ENCODE measurements around the gene YJEFN3. TPM values are rescaled to one million over a fixed set of nuclear protein-coding genes. Genes with fewer than 3 reads are reported as not detected.

YJEFN3 gene
- total RNA-seq, 1 experiment from 2014 or later: 6.1 TPM

DNA sequence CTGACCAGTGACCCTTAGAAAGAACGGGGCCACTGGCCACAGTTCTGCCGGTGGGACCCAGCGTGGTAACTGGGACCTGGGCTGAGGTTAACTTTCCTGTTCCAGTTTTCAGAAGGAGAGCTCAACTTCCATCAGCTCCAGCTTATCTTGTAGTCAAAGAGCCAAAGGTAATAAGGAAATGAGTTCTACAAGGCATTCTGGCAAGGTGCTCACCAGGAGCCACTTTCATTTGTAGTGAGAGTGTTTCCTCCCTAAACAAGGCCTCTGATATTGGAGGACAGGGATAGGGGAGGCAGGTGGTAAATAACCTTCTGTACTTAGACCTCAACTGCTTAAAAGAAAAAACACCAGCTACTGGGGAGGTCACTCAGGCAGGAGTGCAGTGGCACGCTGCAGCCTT, 51.7 kb downstream of the YJEFN3 start:
- DNase-seq (ENCODE audit: low read depth, low spot score) (no peak), ATAC-seq (no peak)
- H3K9me3 ChIP-seq (ENCODE audit: control insufficient read depth, insufficient read depth, low read depth, low read length): no peaks in the 10 kb centered on the region
- in situ Hi-C loops (cut with HindIII; ENCODE audit: low pct_unique_long_range_greater_than_20kb, low sequenced_read_pairs) (no loop called here), intact Hi-C loops (cut with micrococcal nuclease; ENCODE audit: unreplicated experiment) (no loop called here)
- ChIA-PET CTCF (no interaction called here), POLR2A (no interaction called here)
- no peaks in the 10 kb centered on the region for H3K27me3 ChIP-seq (ENCODE audit: control insufficient read depth, insufficient read depth, low read length)
- no peaks in the 10 kb centered on the region for H3K36me3 ChIP-seq (ENCODE audit: control insufficient read depth, insufficient read depth, low read length)
- TF ChIP-seq POLR2AphosphoS5 (IDR thresholded peaks at IDR 0.05; ENCODE audit: low read depth, low read length): no peak
- no peak for TF ChIP-seq TCF7L2 (IDR thresholded peaks at IDR 0.05; ENCODE audit: low read depth, low read length)
- H3K4me1 ChIP-seq (ENCODE audit: control insufficient read depth, insufficient read depth, low read length): no peaks in the 10 kb centered on the region
- no peak overlapping the region for H3K27ac ChIP-seq (ENCODE audit: low read length)
- BruUV-seq (replicated peaks): no TSS peak
- no peak overlapping the region for H3K4me3 ChIP-seq (ENCODE audit: low read depth in 2 of 2, low read length in 2 of 2)

DNA sequence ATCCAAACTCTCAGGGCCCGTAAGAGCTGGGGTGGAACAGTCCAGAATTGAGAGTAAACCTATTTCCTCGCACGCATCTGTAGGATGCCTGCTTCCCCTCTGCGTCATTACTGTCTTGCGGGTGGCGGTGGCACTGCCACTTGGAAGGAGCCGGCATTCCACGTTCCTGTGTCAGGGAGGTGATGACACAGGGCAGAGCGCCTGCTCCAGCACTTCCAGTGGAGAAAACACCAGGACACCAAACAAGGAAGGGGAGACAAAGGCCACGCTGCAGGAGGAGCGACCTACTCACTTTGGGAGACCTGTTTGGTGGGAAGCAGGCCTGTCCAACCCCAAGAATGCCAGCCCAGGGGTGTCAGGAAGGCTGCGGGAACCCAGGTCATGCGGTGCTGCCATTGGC, 52.7 kb downstream of the YJEFN3 start:
- ChIA-PET CTCF (no interaction called here), POLR2A (no interaction called here)
- no peaks in the 10 kb centered on the region for H3K36me3 ChIP-seq (ENCODE audit: control insufficient read depth, insufficient read depth, low read length)
- H3K27me3 ChIP-seq (ENCODE audit: control insufficient read depth, insufficient read depth, low read length): no peaks in the 10 kb centered on the region
- BruUV-seq (replicated peaks): no TSS peak
- H3K27ac ChIP-seq (ENCODE audit: low read length): no peak overlapping the region
- no peaks in the 10 kb centered on the region for H3K9me3 ChIP-seq (ENCODE audit: control insufficient read depth, insufficient read depth, low read depth, low read length)
- no peak for TF ChIP-seq SIN3A (IDR thresholded peaks at IDR 0.05; ENCODE audit: borderline replicate concordance, insufficient read depth, low read depth, low read length)
- no peak for TF ChIP-seq CTCF (IDR thresholded peaks at IDR 0.05)
- TF ChIP-seq POLR2AphosphoS5 (IDR thresholded peaks at IDR 0.05; ENCODE audit: low read depth, low read length): no peak
- no peak for TF ChIP-seq TCF7L2 (IDR thresholded peaks at IDR 0.05; ENCODE audit: low read depth, low read length)
- no peak for TF ChIP-seq REST (IDR thresholded peaks at IDR 0.05; ENCODE audit: insufficient read depth in 1 of 2, low read depth in 2 of 2, low read length in 1 of 2)
- H3K4me1 ChIP-seq (ENCODE audit: control insufficient read depth, insufficient read depth, low read length): no peaks in the 10 kb centered on the region
- intact Hi-C loops (cut with micrococcal nuclease; ENCODE audit: unreplicated experiment): no loop called here
- DNase-seq (ENCODE audit: low read depth, low spot score): no peak
- ATAC-seq: no peak
- H3K4me3 ChIP-seq (ENCODE audit: low read depth in 2 of 2, low read length in 2 of 2): no peak overlapping the region
- in situ Hi-C loops (cut with HindIII; ENCODE audit: low pct_unique_long_range_greater_than_20kb, low sequenced_read_pairs): no loop called here

- no peak for ATAC-seq
- no peak for DNase-seq (ENCODE audit: low read depth, low spot score)
- Histone ChIP-seq H3K27me3 (ENCODE audit: control insufficient read depth, insufficient read depth, low read length) (no peaks in the 10 kb centered on the region), H3K9me3 (ENCODE audit: control insufficient read depth, insufficient read depth, low read depth, low read length) (no peaks in the 10 kb centered on the region), H3K36me3 (ENCODE audit: control insufficient read depth, insufficient read depth, low read length) (no peaks in the 10 kb centered on the region), H3K4me3 (ENCODE audit: low read depth in 2 of 2, low read length in 2 of 2) (no peak overlapping the region), H3K27ac (ENCODE audit: low read length) (no peak overlapping the region), H3K4me1 (ENCODE audit: control insufficient read depth, insufficient read depth, low read length) (no peaks in the 10 kb centered on the region)
- POLR2A ChIA-PET: interaction anchor here (0.6 kb wide), 1 partner anchor 190 kb away, joined by 3 read pairs; no protein-coding TSS in a partner anchor
- no TSS peak for BruUV-seq (replicated peaks)
- CTCF ChIA-PET: no interaction called here
- intact Hi-C loops (cut with micrococcal nuclease; ENCODE audit: unreplicated experiment) (no loop called here), in situ Hi-C loops (cut with HindIII; ENCODE audit: low pct_unique_long_range_greater_than_20kb, low sequenced_read_pairs) (no loop called here)
- TF ChIP-seq TCF7L2 (IDR thresholded peaks at IDR 0.05; ENCODE audit: low read depth, low read length) (no peak), CTCF (IDR thresholded peaks at IDR 0.05) (no peak), POLR2AphosphoS5 (IDR thresholded peaks at IDR 0.05; ENCODE audit: low read depth, low read length) (no peak), SIN3A (IDR thresholded peaks at IDR 0.05; ENCODE audit: borderline replicate concordance, insufficient read depth, low read depth, low read length) (no peak), REST (IDR thresholded peaks at IDR 0.05; ENCODE audit: insufficient read depth in 1 of 2, low read depth in 2 of 2, low read length in 1 of 2) (no peak)
Observed at GRCh38 chr19:19582471-19582870, 53.8 kb downstream of the YJEFN3 start.
